GM19463 (cell line): ENCODE measurements around the gene ACTMAP.

ENCODE experiments used
- ATAC-seq: cut with Tn5 transposase; IDR thresholded peaks from one replicate; pipeline ENCODE4 v1.9.1; 2021; ENCODE audit warnings: mild to moderate bottlenecking, moderate library complexity; ENCODE audit not compliant: unreplicated experiment

ACTMAP gene

DNA sequence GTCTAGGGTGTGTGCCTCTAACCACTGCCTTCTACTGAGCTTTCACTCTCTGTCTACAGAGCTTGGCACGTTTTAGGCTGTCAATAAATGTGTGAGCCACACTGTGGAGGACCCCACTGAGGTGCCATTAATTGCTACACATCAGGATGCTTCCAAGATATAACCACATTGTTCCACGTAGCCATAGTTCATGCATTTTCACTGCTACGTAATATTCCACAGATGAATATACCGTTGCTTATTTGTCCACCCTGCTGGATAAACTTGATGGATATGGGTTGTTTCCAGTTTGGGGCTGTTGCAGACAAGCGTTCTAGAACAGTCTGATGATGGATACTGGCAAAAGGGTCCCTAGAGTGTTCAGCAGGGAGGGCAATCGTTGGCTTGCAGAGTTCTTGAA lies 48.5 kb downstream of the ACTMAP start:
- no peak for ATAC-seq

DNA sequence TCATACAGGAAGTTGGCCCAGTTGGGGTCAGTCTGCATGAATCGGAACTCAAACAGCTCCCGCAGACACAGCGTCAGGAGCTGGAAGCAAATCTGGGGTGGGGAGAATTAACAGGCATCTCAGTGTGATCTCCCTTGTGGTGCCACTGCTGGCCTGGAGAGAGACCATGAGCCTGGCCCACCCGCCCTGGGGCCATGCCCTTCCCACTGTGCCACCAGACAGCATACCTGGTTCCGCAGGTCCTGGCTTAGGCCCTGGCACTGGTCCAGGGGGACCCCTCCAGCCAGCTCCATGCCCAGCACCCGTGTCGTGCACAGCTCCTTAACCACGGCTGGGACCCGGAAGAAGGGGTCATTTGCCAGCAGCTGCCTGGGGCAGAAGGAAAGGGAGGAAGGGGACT lies 50.2 kb downstream of the ACTMAP start:
- ATAC-seq, result no peak

DNA sequence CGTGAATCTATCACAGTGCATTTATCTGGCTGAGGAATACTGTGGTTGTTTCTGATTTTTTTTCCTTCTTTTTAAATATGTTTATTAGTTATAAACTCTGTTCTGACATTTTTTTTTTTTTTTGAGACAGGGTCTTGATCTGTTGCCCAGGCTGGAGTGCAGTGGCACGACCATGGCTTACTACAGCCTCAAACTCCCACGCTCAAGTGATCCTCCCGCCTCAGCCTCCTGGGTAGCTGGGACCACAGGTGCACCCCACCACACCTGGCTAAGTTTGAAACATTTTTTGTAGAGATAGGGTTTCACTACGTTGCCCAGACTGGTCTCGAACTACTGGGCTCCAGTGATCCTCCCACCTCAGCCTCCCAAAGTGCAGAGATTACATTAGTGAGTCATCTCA lies 53.3 kb downstream of the ACTMAP start:
- ATAC-seq, result no peak

DNA sequence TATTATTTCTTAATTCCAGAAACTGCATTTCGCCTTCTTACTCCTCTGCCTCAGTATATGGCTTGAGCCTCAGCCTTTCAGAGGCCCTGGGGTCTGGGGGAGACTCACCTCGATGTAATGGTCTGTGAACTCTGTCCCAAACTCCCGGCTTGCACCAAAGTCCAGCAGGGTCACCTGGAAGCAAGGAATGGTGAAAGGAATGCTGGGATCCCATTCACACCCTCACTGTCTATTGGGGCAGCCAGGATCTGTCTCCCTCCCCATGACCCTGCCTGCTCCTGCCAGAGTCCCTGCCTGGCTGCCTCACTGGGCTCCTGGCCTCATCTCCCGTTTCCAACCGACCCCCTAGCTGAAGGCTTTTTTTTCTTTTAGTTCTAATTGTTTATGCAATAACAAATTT lies 54.4 kb downstream of the ACTMAP start:
- ATAC-seq, result no peak

DNA sequence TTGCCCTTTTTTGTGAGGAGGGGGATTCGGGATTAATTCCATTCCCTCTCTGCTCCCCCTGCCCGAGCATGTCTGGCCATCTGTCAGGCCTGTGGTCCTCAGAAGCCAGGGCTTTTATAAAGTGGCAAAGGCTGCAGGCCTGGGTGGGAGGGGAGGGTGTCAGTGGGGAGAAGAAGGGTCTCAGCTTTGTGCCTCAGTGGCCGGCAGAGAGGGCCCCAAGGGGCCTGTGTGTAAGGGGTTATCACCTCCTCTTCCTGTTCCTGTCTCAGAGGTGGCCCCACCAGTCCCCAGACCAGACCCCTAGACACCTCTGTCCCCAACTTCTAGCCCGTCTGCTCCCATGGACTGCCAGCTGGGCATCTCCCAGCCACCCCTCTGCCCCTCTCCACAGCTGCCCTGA lies 56.4 kb downstream of the ACTMAP start:
- no peak for ATAC-seq

DNA sequence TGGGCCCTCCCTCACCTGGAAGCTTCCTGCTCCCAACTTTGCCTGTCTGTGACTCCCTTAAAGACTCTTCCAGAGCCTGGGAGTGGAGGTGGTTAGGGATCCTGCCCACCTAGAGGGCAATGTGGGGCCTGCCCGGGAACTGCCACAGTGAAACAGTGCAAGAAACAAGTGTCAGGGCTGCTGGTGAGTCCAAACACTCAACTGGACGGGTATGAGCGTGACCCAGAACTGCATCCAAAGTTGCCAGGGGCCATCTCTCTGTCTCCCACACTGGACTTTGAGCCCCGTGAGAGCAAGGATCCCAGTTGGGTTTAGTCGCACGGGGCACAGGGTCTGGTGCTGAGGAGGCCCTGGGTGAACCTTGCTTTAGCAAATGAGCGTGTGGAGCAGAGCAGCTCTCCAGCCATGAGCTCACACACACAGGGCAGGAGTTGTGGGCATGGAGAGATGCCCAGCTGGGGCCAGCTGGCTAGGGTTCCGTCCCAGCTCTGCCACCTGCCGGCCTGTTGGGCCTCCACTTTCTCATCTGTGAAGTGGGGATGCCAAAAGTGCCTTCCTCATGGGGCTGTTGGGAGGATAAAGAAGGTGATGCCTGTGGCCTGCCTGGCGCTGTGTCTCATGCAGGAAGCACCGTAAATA lies 57.0 kb downstream of the ACTMAP start:
- no peak for ATAC-seq

DNA sequence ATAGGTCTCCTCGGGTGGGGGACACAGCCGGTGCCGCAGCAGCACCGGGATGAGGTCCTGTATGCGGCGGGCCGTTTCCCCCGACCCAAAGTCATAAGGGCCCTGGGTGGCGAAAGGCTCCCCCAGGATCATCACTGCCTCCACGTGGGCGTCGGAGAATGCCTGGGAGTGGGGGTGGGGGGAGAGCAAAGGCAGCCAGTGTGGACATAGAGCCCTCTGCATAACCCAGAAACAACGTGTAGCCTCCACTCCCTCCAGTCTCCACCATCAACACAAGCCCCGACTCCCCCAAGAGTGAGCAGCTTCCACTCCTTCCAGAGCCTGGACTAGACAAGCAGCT lies 58.1 kb downstream of the ACTMAP start:
- ATAC-seq, result no peak

DNA sequence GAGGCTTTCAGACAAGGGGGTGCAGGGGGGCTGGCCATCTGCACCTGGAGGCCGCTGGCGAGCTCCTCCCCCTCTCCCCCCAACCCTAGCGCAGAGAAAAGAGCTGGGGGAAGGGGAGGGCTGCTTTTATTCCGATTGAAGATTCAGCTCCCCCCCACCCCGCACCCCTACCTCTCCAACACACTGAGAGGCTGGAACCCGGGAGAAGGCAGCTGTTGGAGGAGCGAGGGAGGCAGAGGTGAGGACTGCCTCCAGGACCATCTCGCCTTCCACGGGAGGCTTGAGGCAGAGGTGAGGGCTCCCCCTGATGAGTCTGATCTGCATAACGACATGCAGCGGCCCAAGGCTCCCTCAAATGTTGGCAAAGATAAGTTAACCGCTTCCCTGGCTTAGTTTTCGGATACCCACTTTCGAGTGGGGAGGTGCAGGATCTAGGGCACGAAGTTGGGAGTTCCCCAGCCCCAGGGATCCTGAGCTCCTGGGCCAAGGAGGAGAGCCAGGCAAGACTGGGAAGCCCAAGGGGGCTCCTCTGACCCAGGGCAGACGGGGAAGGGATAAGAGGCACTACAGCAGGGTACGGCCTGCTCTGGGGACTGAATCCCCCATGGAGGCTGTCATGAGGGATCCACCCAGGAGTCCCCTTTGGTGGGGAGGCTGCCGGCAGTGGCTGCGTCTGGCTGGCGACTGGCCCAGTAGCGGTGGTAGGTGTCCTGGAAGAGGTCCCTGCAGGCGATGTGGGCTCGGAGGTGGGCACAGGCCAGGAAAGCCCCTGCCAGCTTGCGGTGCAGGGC lies 58.7 kb downstream of the ACTMAP start:
- no peak for ATAC-seq
